Smooth muscle cell of the brain vasculature (primary cell): ENCODE measurements around the gene TMC4.
A peak's percentile ranks its signal among the peaks of the same experiment; 100 is the strongest.
"Not testable (repeated sequence)": the region's sequence is repeated elsewhere in the genome, so short reads cannot be mapped to it uniquely, and the experiment has no call there.

ENCODE experiments used
- DNase-seq: peaks from one replicate; pipeline ENCODE4 v3.0.0-alpha.2; 2012; ENCODE audit warnings: low read depth, low spot score

TMC4 gene

DNA sequence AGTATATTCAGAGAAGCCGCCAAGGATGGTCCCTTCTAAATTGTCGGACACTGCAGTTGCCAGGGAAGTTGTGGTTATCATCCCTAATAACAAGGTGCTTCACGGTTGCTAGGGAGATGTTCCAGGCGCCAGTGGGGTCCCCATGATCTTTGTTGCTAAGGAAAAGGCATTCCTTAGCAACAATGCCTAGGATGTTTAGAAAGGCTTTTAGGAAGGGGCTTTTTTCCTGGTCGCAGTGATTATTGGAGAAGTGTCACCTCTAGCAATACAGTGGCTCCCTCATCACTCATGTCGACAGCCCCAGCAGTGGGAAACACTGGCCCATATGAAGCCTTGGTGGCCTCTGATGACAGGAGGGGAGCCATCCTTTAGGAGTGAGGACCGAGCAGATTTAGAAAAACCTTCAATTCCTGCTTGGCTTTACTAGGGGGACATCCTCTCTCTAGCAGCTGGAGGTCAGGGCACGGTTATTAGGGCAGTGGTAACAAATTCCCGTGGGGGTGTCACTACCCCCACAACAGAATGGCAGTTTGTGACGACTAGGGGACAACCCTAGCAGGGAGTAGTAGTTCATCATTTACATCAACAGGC, 6.4 kb upstream of the TMC4 start:
- no peak for DNase-seq

DNA sequence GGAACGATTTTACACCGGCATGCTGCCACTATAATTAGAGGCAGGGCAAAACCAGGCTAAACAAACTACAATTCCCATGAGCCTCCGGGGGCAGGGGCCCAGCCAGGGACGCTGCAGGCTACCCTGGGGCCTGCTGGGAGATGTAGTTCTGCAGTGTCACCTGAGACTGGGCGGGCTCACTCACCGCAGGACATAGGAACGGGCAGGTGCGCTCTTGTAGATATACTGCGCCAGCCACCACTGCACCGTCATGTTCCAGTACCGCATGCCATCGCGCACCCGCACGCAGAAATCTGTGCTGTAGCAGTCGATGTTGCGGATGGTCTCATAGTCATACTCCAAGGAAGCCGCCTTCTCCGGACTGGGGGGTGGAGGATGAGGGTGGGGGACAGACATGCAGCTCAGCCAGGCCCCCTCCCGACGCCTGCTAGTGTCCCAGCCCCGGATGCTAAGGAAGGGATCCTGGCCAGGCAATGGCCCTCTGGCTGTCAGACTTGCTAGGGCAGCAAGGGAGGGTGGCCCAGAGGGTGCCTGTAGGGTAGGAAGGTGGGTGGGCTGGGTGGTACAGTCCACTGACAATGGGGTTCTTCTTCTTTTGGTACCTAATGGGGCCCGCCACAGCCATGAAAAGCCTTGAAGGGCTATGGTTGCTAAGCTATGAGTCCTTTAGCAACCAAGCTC, 5.8 kb upstream of the TMC4 start:
- no peak for DNase-seq

DNA sequence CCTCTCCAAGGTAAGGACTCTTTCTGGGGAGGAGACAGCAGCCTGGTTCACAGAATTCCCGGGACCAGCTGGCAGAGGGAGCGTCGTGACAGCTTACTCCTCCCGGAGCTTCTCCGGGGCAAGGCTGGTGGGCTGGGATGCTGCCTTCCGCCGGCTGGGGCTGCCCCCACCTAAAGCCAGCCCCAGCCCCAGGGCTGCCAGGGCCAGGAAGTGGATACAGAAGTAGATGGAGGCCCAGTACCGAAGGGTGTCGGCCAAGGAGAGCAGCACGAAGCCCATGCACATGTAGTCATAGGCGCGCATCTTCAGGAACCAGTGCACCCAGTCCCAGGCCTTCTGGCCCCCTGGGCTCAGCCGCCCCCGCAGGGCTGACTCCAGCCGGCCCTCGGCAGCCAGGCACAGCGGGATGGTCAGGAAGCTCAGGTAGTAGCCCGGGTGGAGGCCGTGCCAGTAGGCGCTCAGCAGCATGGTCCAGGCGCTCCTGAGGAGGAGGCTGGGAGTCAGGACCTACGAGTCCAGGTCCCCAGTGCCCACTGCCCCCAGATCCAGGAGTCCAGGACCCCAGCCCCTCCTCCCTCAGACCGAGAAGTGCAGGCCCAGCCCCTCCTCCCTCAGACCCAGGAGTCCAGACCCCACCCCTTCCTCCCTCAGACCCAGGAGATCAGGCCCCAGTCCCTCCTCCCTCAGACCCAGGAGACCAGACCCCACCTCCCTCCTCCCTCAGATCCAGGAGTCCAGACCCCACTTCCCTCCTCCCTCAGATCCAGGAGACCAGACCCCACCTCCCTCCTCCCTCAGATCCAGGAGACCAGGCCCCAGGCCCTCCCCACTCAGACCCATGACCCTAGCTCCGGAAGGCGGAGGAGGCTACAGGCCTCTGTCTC, 1.2 kb upstream of the TMC4 start:
- DNase-seq = no peak

DNA sequence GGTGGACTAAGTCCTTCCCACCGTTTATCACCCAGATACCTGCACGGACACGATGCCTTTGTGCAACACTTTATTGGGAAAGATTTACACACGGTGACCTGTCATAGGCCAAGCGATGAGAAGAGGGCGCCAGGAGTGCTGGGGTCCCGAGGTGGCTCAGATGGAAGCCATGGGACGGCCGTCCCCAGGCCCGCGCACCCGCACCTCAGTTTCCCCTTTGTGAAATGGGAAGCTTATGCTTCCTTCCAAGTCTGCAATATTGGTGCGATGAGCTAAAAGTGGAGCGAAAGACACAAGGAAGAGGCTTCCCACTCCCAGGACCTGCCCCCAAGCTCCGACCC, 369 bp upstream of the TMC4 start:
- no peak for DNase-seq

DNA sequence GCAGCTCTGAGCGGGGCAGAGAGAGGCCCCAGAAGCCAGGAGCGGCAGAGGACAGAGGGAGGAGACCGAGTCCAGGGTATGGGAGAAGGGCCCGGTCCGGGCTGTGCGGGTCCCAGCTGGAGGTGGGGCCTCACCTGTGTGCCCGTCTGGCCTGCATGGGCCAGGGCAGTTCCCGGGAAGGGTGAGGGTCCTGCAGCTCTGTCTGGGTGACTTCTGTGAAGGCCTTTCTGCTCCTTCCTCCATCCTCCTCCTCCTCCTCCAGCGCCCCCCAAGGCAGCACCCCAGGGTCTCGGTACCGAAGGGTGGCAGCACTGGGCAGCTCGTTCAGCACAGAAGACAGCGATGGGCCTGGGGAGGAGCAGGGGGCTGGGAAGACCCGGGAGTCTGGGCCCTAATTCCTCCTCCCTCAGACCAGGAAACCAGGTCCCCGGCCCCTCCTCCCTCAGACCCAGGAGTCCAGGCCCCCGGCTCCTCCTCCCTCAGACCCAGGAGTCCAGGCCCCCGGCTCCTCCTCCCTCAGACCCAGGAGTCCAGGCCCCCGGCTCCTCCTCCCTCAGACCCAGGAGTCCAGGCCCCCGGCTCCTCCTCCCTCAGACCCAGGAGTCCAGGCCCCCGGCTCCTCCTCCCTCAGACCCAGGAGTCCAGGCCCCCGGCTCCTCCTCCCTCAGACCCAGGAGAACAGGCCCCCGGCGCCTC, 1.1 kb downstream of the TMC4 start:
- not testable (repeated sequence) for DNase-seq

DNA sequence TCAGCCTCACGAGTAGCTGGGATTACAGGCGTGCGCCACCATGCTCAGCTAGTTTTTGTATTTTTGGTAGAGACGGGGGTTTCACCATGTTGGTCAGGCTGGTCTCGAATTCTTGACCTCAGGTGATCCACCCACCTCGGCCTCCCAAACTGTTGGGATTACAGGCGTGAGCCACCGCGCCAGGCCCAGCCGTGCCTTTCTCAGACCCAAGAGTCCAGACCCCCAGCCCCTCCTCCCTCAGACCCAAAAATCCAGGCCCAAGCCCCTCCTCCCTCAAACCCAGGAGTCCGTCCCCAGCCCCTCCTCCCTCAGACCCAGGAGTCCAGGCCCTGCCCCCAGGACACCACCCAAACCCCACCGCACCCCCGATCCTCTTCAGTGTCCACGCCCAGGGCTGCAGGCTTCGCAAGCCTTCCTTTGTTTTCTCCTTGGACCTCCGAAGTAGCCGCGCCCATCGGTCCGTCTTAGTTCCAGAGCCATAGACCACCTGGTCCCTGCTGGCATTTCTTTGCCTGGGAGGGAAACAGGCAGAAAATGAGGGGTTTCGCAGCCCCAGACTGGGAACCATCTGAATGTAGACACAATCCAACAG, 3.7 kb downstream of the TMC4 start:
- no peak for DNase-seq

DNA sequence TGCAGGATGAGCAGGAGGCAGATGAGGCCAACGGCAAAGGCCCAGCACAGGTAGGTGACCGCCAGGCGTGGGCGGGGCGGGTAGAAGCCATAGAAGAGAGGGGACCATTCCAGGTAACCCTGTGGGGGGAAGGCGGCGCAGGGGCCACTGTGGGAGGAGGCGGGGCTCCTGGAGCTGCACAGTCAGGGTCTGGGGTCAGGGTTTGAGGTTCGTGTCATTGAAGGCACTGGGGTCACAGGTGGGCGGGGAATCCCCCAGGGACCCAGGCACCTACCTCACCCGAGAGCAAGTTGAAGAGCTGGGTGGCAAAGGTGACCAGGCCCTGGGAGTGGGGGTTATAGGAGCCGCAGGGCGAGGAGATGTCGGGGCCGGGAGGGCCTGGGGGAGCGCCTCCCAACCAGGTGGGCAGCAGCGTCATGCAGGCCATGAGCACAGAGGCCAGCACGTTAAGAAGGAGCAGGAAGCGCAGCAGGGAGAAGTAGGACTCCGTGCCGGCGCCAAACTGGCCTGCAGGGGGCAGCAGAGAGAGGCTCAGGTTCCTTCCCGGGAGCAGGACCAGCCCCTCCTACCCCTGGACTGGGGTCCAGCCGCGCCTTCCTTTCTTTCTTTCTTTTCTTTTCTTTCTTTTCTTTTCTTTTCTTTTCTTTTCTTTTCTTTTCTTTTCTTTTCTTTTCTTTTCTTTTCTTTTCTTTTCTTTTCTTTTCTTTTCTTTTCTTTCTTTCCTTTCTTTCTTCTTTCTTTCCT, 4.6 kb downstream of the TMC4 start:
- peak; percentile 70 for DNase-seq

DNA sequence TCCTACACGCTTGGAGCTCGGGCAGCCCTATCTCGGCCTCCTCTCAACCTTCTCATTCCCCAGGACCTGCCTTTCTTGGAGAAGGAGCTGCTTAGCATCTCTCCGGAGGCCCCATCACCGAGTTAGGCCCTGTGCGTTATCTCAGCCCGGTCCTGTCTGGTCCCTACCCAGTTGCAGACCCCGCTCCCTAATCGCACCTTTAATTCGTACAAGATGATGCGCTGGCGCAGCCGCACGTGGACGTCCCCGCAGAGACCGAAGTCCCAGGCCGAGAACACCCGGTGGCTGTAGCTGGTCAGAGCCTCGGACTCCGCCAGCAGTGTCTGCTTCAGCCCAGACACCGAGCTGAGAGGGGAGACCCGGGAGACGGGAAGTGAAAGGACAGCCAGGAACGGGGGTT, 7.7 kb downstream of the TMC4 start:
- DNase-seq = no peak

DNA sequence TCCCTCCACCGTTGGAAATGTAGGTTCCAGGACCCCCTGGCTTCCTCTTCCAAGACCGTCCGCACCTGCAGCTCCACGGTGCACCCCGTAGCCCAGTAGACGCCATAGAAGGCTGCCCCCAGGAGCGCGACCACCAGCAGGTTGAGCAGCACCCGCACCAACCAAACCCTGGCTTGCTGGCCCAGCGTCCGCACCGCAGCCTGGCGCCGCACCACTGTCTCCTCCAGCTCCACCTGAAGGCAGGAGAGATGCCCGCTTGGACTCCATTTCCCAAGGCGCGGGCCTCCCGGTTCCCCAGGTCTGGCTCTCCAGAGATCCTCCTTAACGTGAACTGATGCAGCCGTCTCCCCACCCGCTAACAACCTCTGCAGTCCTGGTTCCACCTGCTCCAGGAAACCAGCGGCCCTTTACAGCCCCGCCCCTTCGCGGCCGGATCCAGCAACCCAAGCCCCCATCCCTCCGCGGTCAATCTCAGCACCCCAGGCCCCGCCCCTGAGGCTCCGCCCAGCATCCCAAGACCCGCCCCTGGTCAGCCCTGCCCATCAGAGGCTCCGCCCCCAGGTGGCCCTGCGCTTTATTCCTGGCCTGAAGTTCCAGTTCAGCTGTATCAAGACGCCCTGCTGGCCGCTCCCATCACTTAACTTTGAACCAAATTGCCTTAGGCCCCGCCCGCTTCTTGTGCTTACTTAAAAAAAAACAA, 8.4 kb downstream of the TMC4 start:
- DNase-seq = no peak

DNA sequence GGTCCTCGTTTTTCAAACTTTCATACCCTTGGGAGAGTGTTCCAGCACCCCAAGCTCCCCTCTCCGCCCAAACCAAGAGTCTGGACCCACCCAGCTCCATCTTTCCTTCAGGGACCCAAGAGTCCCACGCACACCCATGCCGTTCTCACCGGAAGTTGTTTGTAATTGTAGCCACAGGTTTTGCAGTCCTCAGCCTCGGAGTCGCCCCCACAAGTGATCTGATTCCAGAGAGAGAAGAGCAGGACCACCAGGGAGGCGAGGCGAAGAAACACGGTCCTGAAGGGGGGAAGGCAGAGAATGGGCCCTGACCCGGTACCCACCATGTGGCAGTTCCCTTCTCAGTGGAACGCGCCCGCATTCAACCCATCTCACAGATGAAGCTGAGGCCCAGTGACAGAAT, 10.1 kb downstream of the TMC4 start:
- DNase-seq = no peak

DNA sequence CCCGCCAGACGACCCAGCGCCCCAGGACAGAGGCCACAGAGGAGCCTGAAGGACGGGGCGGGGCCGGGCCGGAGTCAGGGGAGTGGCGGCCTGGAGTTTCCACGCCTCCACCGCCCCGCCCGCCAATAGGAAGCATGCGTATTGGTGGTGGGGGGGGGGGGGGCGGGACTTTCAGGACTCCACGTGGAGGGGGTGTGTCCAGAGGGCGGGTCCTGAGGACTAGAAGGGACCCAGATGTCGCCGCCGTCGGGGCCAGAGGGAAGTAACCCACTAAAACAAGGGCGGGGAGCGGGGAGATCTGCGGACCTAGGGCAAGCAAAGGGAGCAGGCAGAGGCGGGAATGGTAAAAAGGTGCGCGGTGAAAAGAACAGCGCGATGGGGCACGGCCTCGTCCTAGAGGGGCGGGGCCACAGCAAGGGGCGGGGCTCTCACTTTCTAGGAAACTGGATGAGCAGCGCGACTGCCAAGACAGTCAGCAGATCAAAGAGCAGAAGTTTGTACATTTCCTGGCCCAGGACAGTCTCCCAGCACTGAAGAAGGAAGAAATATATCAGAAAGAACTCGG, 10.6 kb downstream of the TMC4 start:
- no peak for DNase-seq

DNA sequence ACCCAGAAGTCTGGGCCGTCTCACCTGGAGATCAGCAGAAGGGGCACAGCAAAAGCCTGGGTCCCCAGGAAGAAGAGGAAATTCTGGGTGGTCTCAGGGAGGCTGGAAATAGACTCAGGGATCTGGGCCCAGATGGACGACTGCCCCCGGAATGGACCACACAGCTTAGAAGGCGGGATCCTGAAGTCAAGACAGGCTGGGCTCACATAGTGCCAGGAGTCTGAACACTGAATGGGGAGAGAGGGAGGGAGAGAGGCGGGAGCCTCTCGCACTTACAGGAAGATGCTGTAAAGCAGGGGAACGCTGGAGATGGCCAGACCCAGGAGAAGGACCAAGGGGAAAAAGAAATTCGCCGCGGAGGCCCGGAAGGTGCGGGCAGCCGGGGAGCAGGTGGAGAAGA, 12.1 kb downstream of the TMC4 start:
- DNase-seq = no peak

DNA sequence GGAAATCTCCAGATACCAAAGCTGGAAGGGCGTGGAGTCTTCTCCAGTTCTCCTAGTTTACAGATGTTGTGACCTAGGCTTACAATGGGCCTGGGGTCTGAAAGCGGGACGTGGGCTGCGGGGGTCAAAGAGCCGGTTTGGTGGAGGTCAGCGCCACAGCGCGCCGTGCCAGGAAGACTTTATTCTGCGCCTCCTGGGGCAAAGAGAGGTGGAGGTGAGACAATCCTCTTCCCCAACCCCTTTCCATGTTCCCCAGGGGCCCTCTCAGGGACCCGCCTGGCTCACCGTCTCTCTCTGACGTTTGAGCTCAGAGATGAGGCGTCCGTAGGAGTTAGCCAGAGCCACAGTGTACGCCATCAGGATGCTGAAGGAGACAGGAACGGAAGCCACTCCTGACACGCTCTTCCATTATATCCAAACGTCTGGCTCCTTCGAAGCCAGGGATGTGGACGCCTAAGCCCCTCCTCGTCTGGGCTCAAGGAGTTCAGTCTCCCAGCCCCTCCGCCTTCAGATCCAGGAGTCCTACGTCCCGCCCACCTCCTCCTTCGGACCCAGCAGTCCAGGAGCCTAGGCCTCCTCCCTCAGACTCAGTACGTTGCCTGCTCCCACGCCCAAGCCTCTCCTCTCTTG, 12.7 kb downstream of the TMC4 start:
- DNase-seq = no peak

DNA sequence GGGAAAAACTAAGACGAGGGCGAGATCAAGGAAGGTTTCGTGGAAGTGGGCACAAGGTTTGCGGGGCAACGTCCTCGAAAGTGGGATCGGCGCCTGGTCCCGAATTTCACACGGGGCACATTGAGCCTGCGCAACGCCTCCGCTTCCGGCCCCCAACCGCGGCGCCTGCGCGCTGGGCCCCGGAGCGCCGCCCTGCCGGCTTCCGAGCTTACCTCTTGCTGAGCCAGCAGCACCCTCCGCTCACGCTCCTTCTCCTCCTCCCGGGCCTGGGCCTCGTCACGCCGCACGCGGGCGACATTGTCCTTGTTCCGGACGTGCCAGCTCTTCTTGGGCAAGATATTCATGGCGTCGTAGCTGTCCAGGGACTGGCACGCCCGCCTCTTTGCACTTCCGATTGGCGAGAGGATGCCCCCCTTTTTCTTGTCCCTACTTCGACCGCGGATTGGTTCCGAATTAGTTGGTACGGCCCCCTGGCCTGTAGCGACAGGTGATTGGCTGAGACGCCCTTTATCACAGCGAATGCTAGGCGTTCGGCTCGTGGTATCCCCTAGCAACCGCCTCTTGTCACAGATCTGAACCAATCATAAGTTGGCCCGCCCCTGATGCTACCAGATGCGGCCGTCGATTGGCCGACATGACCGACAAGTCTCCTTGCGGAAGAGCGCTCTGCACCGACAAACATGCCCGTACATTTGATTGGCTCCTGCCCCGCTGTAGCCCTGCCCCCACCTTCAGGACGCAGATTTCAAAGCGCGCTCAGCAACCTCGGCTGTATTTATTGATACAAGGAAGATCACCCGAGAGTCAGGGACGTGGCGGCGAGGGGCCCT, 13.4 kb downstream of the TMC4 start, which contains the start of gene LENG1:
Gene LENG1, minus strand, starts transcription at position 370 of the 830 bp plus-strand sequence. Its CDS starts 26 bp downstream, at position 344.
- peak; percentile 100 for DNase-seq

DNA sequence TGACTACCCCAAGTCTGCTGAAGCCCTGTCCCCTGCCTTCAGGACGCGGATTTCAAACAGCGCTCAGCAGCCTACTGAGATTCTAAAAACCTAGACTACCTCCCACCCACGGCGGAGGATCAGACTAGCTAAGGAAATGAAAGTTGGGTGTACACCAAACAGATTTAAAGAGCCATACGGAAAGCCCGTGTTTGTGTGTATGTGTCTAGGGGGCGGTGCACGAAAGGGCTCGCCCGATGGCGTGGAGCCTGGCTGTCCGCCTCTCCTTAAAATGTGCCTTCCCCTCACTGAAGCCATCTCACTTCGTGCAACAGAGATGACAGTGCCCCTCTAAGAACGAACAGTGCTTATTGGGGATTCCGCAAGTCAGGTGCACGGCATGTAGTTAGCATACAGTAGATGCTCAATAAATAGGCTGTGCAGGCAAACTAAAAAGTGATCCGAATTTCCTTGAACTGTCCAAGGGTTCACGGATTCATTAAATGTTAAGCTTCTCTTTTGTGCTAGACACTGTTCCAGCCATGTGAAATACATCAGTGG, 14.1 kb downstream of the TMC4 start:
- DNase-seq = no peak

DNA sequence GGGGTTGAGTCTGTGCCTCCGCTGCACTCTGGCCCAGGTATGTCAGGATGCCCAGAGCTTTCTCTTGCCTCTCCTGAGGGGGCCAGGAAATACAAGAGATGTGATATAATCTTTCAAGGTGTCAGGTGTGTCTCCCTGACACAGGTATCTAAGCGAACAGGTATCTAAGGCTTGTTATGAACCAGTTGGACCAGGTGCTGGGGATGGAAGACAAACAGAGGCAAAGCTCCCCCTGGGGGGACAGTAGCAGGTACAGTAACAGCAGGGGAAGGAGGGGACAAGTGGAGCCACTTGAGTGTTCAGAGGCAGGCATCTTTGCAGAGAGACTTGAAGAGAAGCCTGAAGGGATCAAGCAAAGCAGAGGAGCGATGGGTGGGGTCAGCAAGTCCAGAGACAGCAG, 16.0 kb downstream of the TMC4 start:
- no peak for DNase-seq

DNA sequence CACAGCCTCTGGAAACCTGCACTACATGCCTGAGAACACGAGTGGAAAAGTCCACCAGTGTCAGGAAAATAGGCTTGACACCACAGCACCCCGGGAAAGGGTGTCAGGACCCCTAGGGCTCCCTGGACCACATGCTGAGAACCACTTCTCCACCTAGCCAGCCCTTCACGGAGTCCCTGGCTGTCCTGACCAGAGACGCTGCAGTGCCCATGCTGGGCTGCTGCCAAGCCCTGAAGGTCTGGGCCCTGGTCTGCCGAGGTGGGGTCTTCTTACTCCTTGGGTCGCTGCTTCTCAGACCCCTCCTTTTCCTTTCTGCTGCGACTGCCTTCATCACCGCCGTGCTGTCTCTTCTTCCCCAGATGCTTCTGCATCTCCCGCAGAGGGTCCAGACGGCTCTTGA, 16.5 kb downstream of the TMC4 start:
- no peak for DNase-seq

DNA sequence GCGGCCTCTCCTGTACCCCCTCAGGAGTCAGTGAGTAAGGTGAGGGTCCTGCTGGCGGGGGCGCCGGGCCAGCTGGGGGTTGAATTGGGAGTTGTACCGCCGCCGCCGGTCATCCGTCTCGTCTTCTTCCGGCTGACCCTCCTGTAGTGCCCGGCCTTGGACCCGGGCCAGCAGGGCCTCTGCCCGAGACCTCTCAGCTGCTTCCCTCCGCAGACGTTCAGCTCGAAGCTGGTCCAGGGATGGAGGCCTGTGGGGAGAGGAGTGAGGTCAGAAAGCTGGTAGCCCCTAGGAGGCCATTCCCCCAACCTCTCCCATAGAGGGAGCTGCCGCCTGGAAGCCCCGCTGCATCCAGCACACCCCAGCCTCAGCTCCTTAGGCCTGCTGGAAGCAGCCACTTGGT, 17.3 kb downstream of the TMC4 start:
- no peak for DNase-seq
